Tibial nerve (tissue), 3 donors: ENCODE data around the gene NOL4L.
A peak's percentile ranks its signal among the peaks of the same experiment; 100 is the strongest.

Experiments used
- POLR2A ChIP-seq, 2 donors: fragments of 450-650 bp; IDR thresholded peaks; one replicate each; pipeline ENCODE4 v1.6.1; 2017; ENCODE audit warnings: antibody characterized with exemption in 2 of 2, mild to moderate bottlenecking in 2 of 2, moderate library complexity in 2 of 2
- TF ChIP-seq, protein P1 (sequence below), 5 experiments: fragments of 200-600 bp in 3 of 5; fragments of 450-650 bp in 2 of 5; sonication (generic) in 3 of 5; IDR thresholded peaks; one replicate each; pipeline ENCODE4 v1.5.1; 2016 to 2019; ENCODE audit warnings: antibody characterized with exemption in 5 of 5, mild to moderate bottlenecking in 3 of 5, moderate library complexity in 2 of 5

DNA sequence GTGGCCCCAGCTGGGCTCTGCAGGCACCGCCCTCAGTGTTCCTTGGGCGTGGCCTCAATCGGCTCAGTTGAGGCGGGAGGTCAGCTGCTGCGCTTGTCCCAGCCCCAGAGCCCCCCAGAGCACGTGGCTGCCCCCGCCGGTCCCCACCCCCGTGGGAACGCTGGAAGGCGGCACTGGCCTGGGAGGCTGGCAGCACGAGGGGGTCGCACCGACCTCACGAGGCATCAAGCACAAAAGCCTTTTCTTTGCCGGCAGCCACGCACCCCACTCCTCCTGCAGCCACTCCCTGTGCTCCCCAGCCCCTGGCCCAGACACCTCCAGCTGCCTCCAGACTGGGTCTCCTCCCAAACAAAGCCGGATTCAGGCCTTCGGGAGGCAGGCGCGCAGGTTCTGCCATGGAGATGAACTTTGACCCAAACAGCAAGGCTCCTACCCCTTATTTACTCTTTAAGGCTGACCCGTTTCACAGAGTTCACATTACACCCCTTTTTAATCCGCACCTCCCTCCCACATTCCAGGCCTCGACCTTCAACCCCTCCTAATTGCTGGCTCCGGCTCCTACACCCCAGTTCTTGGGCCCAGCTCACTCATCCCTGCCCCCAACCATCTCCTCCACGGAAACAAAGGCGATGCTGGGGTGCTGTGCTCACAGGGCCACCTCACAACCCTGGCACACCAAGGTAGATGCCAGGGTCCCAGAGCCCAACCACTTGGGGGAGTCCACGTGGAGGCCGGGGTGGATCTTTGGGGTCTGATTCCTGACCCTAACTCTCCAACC lies 111.7 kb downstream of the NOL4L start:
- TF ChIP-seq, protein P1, sequence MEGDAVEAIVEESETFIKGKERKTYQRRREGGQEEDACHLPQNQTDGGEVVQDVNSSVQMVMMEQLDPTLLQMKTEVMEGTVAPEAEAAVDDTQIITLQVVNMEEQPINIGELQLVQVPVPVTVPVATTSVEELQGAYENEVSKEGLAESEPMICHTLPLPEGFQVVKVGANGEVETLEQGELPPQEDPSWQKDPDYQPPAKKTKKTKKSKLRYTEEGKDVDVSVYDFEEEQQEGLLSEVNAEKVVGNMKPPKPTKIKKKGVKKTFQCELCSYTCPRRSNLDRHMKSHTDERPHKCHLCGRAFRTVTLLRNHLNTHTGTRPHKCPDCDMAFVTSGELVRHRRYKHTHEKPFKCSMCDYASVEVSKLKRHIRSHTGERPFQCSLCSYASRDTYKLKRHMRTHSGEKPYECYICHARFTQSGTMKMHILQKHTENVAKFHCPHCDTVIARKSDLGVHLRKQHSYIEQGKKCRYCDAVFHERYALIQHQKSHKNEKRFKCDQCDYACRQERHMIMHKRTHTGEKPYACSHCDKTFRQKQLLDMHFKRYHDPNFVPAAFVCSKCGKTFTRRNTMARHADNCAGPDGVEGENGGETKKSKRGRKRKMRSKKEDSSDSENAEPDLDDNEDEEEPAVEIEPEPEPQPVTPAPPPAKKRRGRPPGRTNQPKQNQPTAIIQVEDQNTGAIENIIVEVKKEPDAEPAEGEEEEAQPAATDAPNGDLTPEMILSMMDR (IDR thresholded peaks at IDR 0.05), result no peak
- TF ChIP-seq POLR2A (IDR thresholded peaks at IDR 0.05), result peak in 1 of 2 donors; percentile 21
